Spleen (tissue), 7 donors: ENCODE results near the gene TLE4.

Experiments
- CTCF ChIP-seq, 11 experiments: fragments of 200-600 bp in 7 of 11; fragments of 450-650 bp in 4 of 11; sonication (generic) in 4 of 11; IDR thresholded peaks in 8 of 11; conservative IDR thresholded peaks in 3 of 11; 1 replicate in 7 of 11; 2 replicates in 4 of 11; pipeline versions ENCODE4 v1.4.0 to v1.8.0; 2016 to 2021; ENCODE audit warnings: antibody characterized with exemption in 11 of 11, inconsistent platforms in 4 of 11, mild to moderate bottlenecking in 1 of 11
- POLR2AphosphoS5 ChIP-seq, 3 donors: sonication (generic); formaldehyde crosslinking; IDR thresholded peaks; one replicate each; pipeline ENCODE4 v1.5.1; 2017; ENCODE audit warnings: antibody characterized with exemption in 3 of 3
- donor health status: DM: no; HTN: no; CAD: no; lungs with moderate emphysema.
- donor health status: DM: no; HTN: no; CAD: no.
- donor health status: DM: no; HTN: no; CAD: no.

- TF ChIP-seq CTCF (IDR thresholded peaks at IDR 0.05 in 8 of 11, conservative IDR thresholded peaks at IDR 0.05 in 3 of 11) (no peak), POLR2AphosphoS5 (IDR thresholded peaks at IDR 0.05) (no peak)
Observed at GRCh38 chr9:79526149-79526672, 45.6 kb upstream of the TLE4 start.
